ENCODE data around the gene NFASC. TPM values are rescaled to one million over a fixed set of nuclear protein-coding genes. Genes with fewer than 3 reads are reported as not detected.
A peak's percentile ranks its signal among the peaks of the same experiment; 100 is the strongest.

Gene NFASC
- polyA plus RNA-seq, 3 donors: 0.08 TPM; not detected in 2

DNA sequence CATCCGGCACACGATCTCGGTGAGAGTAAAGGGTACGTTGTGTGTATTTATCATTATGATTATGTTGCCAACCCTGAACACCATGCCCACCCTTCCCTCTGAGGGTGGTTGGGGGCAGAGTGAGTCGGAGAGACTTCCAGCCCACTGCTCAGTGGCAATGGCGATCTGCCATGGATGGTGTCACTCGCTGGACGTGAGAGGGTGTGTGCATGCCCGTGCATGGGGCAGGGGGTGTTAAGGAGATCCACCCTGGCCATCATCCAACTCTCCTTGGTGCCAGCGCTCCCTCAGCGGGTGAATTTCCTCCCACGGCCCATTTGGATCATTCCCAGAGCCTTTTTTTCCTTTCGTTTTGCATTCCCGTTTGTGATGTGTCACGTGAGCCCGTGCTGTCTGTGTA lies 98.3 kb downstream of the NFASC start:
- Mint-ChIP-seq H3K27ac (peak overlapping the region in 4 of 7 donors; percentile 11 to 68 (median 38)), H3K4me1 (peaks cover 40% of the 10 kb centered on the region), H3K36me3 (no peaks in the 10 kb centered on the region), H3K4me3 (no peak overlapping the region), H3K27me3 (ENCODE audit: low read depth in 3 of 3) (peaks cover 0 to 15% (median 12%) of the 10 kb centered on the region in 3 donors), H3K9me3 (peaks cover 0 to 2% (median 0%) of the 10 kb centered on the region in 7 donors)
- H3K4me2 ChIP-seq (replicated peaks; ENCODE audit: extremely low read depth, low read length, poor library complexity, severe bottlenecking): no peak overlapping the region
- no peak for DNase-seq
- no peak overlapping the region for H3K9ac ChIP-seq (ENCODE audit: insufficient read depth, low read length, poor library complexity, severe bottlenecking)
- TF ChIP-seq, protein P1, sequence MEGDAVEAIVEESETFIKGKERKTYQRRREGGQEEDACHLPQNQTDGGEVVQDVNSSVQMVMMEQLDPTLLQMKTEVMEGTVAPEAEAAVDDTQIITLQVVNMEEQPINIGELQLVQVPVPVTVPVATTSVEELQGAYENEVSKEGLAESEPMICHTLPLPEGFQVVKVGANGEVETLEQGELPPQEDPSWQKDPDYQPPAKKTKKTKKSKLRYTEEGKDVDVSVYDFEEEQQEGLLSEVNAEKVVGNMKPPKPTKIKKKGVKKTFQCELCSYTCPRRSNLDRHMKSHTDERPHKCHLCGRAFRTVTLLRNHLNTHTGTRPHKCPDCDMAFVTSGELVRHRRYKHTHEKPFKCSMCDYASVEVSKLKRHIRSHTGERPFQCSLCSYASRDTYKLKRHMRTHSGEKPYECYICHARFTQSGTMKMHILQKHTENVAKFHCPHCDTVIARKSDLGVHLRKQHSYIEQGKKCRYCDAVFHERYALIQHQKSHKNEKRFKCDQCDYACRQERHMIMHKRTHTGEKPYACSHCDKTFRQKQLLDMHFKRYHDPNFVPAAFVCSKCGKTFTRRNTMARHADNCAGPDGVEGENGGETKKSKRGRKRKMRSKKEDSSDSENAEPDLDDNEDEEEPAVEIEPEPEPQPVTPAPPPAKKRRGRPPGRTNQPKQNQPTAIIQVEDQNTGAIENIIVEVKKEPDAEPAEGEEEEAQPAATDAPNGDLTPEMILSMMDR (IDR thresholded peaks at IDR 0.05): no peak
- no peak overlapping the region for H3K4me3 ChIP-seq (replicated peaks in 1 of 3; ENCODE audit: low read depth in 2 of 3, low read length in 3 of 3)
- H4K20me1 ChIP-seq (ENCODE audit: insufficient read depth, low read length): no peaks in the 10 kb centered on the region
- H3K27me3 ChIP-seq (ENCODE audit: control insufficient read depth in 2 of 2, insufficient read depth in 2 of 2, low read length in 2 of 2): peaks cover 4 to 5% of the 10 kb centered on the region in 2 donors
- H3K4me1 ChIP-seq (ENCODE audit: control insufficient read depth in 1 of 2, insufficient read depth in 2 of 2, low read length in 2 of 2): peaks cover 40 to 46% of the 10 kb centered on the region in 2 donors
- peak overlapping the region in 1 of 2 donors; percentile 30 for H3K27ac ChIP-seq (ENCODE audit: low read depth in 1 of 2, low read length in 2 of 2)
- no peaks in the 10 kb centered on the region for H3K79me2 ChIP-seq (ENCODE audit: insufficient read depth, low read length)
- intact Hi-C loops (cut with micrococcal nuclease): no loop called here
- no peaks in the 10 kb centered on the region for H3K9me3 ChIP-seq (replicated peaks in 1 of 2; ENCODE audit: control insufficient read depth in 1 of 2, insufficient read depth in 1 of 2, low read length in 2 of 2)
- 100% methylated on average over 6 of the region's 16 CpGs for whole genome bisulfite sequencing (ENCODE audit: insufficient coverage)
- no peaks in the 10 kb centered on the region for H3K36me3 ChIP-seq (replicated peaks in 1 of 2; ENCODE audit: control insufficient read depth in 1 of 2, insufficient read depth in 2 of 2, low read length in 2 of 2)
- peak overlapping the region; percentile 13 for H2AFZ ChIP-seq (ENCODE audit: insufficient read depth, low read depth, low read length, poor library complexity, severe bottlenecking)

GRCh38 chr1:204970937-204971336 lies 100.3 kb downstream of the NFASC start:
- peak overlapping the region; percentile 68 to 90 (median 88) for H3K27ac Mint-ChIP-seq
- H3K4me2 ChIP-seq (replicated peaks; ENCODE audit: extremely low read depth, low read length, poor library complexity, severe bottlenecking): peak overlapping the region; percentile 38
- no peaks in the 10 kb centered on the region for H3K36me3 Mint-ChIP-seq
- intact Hi-C loops (cut with micrococcal nuclease): no loop called here
- TF ChIP-seq, protein P1 (IDR thresholded peaks at IDR 0.05): no peak
- H3K4me1 Mint-ChIP-seq: peaks cover 45% of the 10 kb centered on the region
- no peak overlapping the region for H3K4me3 ChIP-seq (replicated peaks in 1 of 3; ENCODE audit: low read depth in 2 of 3, low read length in 3 of 3)
- no peak overlapping the region for H2AFZ ChIP-seq (ENCODE audit: insufficient read depth, low read depth, low read length, poor library complexity, severe bottlenecking)
- DNase-seq: peak; percentile 29 to 48 (median 41)
- no peak overlapping the region for H3K9ac ChIP-seq (ENCODE audit: insufficient read depth, low read length, poor library complexity, severe bottlenecking)
- no peaks in the 10 kb centered on the region for H3K9me3 Mint-ChIP-seq
- H3K4me1 ChIP-seq (ENCODE audit: control insufficient read depth in 1 of 2, insufficient read depth in 2 of 2, low read length in 2 of 2): peaks cover 40 to 54% of the 10 kb centered on the region in 2 donors
- no peaks in the 10 kb centered on the region for H3K27me3 ChIP-seq (ENCODE audit: control insufficient read depth in 2 of 2, insufficient read depth in 2 of 2, low read length in 2 of 2)
- peak overlapping the region in 1 of 2 donors; percentile 23 for H3K4me3 Mint-ChIP-seq
- peaks cover 0 to 17% (median 12%) of the 10 kb centered on the region in 3 donors for H3K27me3 Mint-ChIP-seq (ENCODE audit: low read depth in 3 of 3)
- H3K36me3 ChIP-seq (replicated peaks in 1 of 2; ENCODE audit: control insufficient read depth in 1 of 2, insufficient read depth in 2 of 2, low read length in 2 of 2): no peaks in the 10 kb centered on the region
- H3K9me3 ChIP-seq (replicated peaks in 1 of 2; ENCODE audit: control insufficient read depth in 1 of 2, insufficient read depth in 1 of 2, low read length in 2 of 2): no peaks in the 10 kb centered on the region
- WGBS (ENCODE audit: insufficient coverage): 55% methylated on average over 1 of the region's 2 CpGs
- H3K79me2 ChIP-seq (ENCODE audit: insufficient read depth, low read length): no peaks in the 10 kb centered on the region
- H3K27ac ChIP-seq (ENCODE audit: low read depth in 1 of 2, low read length in 2 of 2): peak overlapping the region; percentile 55 to 74
- no peaks in the 10 kb centered on the region for H4K20me1 ChIP-seq (ENCODE audit: insufficient read depth, low read length)

All from CD14-positive monocyte (primary cell).